H1 (cell line): ENCODE measurements around the gene KLHL2. TPM values are rescaled to one million over a fixed set of nuclear protein-coding genes. Genes with fewer than 3 reads are reported as not detected.

Experiments
- GTF2F1 ChIP-seq: IDR thresholded peaks from 2 replicates; pipeline ENCODE4 v1.6.1; 2012; ENCODE audit warnings: low read depth, low read length, improper control_type of control experiment, borderline replicate concordance
- JUN ChIP-seq: IDR thresholded peaks from 2 replicates; pipeline ENCODE4 v1.6.1; 2011; ENCODE audit warnings: low read depth, mild to moderate bottlenecking, improper control_type of control experiment, low read length
- RFX5 ChIP-seq: IDR thresholded peaks from 2 replicates; pipeline ENCODE4 v1.6.1; 2011; ENCODE audit warnings: low read depth, low read length, improper control_type of control experiment, borderline replicate concordance
- SIX5 ChIP-seq: IDR thresholded peaks from 2 replicates; pipeline ENCODE4 v1.6.1; 2011; ENCODE audit warnings: mild to moderate bottlenecking, low read depth, low read length
- SP1 ChIP-seq: IDR thresholded peaks from 2 replicates; pipeline ENCODE4 v1.6.1; 2011; ENCODE audit warnings: low read depth, low read length
- YY1 ChIP-seq: IDR thresholded peaks from 2 replicates; pipeline ENCODE4 v1.6.1; 2011; ENCODE audit warnings: low read depth, mild to moderate bottlenecking, low read length
- polyA plus RNA-seq, 7 experiments: library from polyadenylated mRNA; depleted of rRNA in 3 of 7; stranded (reverse) in 5 of 7; unstranded in 2 of 7; fragments of >200 nt in 5 of 7; fragments of 200-250 nt in 2 of 7; gene quantifications; 1 replicate in 5 of 7; 2 replicates in 1 of 7; 4 replicates in 1 of 7; pipeline versions ENCODE4 v1.2.1 to v1.2.3, GENCODE V29; 2011 to 2013; ENCODE audit warnings: missing spikeins in 2 of 7, mixed read lengths in 2 of 7
- total RNA-seq: library from RNA; stranded (reverse); fragmentation: NEBNext Ultra II Directional; extraction: Animal tissue kit (Norgen Biotek cat#: 25700); gene quantifications from 2 replicates; pipeline ENCODE4 v1.2.1, GENCODE V29; 2021
- TF ChIP-seq, protein P1 (sequence below), 3 experiments: IDR thresholded peaks; 1 replicate in 2 of 3; 2 replicates in 1 of 3; pipeline versions ENCODE4 v1.5.1 to v1.6.1; 2011; ENCODE audit warnings: low read length in 3 of 3, mild to moderate bottlenecking in 3 of 3, inconsistent platforms in 2 of 3, low read depth in 1 of 3, moderate library complexity in 1 of 3; ENCODE audit not compliant: insufficient read depth in 1 of 3; ENCODE audit errors: control extremely low read depth in 1 of 3
- TF ChIP-seq, protein P2 (sequence below): fragments of 300-600 bp; sonication (generic); IDR thresholded peaks from 2 replicates; pipeline ENCODE4 v1.7.1; 2012; ENCODE audit warnings: low read length, moderate library complexity, mild to moderate bottlenecking, inconsistent platforms; ENCODE audit not compliant: insufficient replicate concordance

The KLHL2 gene
- total and polyA plus RNA-seq, 2 of the 8 experiments (the other 6 are each of a cell fraction or from before 2014, with no cell fraction given) = 5.2 to 12.0 TPM

DNA sequence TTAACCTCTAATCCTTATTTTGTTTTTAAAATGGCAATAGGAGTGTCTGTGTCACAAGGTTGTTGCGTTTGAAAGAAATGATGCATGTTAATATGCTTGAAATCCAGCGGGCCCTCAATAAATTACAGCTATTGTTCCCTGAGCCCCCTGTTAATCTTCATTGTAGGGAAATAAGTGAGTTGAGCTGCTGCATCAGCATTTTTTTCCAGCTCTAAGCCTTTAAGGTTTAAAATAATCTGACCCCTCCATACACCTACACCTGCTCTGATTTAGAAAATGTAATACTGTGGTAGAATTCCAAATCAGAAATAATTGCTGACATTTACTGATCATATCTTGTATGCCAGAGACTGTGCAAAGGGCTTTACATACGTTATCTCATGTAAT, 117.5 kb downstream of the KLHL2 start (continued):
- TF ChIP-seq, protein P1, sequence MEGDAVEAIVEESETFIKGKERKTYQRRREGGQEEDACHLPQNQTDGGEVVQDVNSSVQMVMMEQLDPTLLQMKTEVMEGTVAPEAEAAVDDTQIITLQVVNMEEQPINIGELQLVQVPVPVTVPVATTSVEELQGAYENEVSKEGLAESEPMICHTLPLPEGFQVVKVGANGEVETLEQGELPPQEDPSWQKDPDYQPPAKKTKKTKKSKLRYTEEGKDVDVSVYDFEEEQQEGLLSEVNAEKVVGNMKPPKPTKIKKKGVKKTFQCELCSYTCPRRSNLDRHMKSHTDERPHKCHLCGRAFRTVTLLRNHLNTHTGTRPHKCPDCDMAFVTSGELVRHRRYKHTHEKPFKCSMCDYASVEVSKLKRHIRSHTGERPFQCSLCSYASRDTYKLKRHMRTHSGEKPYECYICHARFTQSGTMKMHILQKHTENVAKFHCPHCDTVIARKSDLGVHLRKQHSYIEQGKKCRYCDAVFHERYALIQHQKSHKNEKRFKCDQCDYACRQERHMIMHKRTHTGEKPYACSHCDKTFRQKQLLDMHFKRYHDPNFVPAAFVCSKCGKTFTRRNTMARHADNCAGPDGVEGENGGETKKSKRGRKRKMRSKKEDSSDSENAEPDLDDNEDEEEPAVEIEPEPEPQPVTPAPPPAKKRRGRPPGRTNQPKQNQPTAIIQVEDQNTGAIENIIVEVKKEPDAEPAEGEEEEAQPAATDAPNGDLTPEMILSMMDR (IDR thresholded peaks at IDR 0.05; ENCODE audit: control extremely low read depth in 1 of 3, insufficient read depth in 1 of 3, low read depth in 1 of 3, low read length in 3 of 3) = no peak
- TF ChIP-seq JUN = no peak
- TF ChIP-seq SIX5 = no peak
- no peak for TF ChIP-seq YY1
- TF ChIP-seq SP1 = no peak
- TF ChIP-seq GTF2F1 = no peak
- TF ChIP-seq, protein P2, sequence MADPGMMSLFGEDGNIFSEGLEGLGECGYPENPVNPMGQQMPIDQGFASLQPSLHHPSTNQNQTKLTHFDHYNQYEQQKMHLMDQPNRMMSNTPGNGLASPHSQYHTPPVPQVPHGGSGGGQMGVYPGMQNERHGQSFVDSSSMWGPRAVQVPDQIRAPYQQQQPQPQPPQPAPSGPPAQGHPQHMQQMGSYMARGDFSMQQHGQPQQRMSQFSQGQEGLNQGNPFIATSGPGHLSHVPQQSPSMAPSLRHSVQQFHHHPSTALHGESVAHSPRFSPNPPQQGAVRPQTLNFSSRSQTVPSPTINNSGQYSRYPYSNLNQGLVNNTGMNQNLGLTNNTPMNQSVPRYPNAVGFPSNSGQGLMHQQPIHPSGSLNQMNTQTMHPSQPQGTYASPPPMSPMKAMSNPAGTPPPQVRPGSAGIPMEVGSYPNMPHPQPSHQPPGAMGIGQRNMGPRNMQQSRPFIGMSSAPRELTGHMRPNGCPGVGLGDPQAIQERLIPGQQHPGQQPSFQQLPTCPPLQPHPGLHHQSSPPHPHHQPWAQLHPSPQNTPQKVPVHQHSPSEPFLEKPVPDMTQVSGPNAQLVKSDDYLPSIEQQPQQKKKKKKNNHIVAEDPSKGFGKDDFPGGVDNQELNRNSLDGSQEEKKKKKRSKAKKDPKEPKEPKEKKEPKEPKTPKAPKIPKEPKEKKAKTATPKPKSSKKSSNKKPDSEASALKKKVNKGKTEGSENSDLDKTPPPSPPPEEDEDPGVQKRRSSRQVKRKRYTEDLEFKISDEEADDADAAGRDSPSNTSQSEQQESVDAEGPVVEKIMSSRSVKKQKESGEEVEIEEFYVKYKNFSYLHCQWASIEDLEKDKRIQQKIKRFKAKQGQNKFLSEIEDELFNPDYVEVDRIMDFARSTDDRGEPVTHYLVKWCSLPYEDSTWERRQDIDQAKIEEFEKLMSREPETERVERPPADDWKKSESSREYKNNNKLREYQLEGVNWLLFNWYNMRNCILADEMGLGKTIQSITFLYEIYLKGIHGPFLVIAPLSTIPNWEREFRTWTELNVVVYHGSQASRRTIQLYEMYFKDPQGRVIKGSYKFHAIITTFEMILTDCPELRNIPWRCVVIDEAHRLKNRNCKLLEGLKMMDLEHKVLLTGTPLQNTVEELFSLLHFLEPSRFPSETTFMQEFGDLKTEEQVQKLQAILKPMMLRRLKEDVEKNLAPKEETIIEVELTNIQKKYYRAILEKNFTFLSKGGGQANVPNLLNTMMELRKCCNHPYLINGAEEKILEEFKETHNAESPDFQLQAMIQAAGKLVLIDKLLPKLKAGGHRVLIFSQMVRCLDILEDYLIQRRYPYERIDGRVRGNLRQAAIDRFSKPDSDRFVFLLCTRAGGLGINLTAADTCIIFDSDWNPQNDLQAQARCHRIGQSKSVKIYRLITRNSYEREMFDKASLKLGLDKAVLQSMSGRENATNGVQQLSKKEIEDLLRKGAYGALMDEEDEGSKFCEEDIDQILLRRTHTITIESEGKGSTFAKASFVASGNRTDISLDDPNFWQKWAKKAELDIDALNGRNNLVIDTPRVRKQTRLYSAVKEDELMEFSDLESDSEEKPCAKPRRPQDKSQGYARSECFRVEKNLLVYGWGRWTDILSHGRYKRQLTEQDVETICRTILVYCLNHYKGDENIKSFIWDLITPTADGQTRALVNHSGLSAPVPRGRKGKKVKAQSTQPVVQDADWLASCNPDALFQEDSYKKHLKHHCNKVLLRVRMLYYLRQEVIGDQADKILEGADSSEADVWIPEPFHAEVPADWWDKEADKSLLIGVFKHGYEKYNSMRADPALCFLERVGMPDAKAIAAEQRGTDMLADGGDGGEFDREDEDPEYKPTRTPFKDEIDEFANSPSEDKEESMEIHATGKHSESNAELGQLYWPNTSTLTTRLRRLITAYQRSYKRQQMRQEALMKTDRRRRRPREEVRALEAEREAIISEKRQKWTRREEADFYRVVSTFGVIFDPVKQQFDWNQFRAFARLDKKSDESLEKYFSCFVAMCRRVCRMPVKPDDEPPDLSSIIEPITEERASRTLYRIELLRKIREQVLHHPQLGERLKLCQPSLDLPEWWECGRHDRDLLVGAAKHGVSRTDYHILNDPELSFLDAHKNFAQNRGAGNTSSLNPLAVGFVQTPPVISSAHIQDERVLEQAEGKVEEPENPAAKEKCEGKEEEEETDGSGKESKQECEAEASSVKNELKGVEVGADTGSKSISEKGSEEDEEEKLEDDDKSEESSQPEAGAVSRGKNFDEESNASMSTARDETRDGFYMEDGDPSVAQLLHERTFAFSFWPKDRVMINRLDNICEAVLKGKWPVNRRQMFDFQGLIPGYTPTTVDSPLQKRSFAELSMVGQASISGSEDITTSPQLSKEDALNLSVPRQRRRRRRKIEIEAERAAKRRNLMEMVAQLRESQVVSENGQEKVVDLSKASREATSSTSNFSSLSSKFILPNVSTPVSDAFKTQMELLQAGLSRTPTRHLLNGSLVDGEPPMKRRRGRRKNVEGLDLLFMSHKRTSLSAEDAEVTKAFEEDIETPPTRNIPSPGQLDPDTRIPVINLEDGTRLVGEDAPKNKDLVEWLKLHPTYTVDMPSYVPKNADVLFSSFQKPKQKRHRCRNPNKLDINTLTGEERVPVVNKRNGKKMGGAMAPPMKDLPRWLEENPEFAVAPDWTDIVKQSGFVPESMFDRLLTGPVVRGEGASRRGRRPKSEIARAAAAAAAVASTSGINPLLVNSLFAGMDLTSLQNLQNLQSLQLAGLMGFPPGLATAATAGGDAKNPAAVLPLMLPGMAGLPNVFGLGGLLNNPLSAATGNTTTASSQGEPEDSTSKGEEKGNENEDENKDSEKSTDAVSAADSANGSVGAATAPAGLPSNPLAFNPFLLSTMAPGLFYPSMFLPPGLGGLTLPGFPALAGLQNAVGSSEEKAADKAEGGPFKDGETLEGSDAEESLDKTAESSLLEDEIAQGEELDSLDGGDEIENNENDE = no peak
- no peak for TF ChIP-seq RFX5
